Measurements from ENCODE around the gene CEACAM16.

CEACAM16 gene

DNA sequence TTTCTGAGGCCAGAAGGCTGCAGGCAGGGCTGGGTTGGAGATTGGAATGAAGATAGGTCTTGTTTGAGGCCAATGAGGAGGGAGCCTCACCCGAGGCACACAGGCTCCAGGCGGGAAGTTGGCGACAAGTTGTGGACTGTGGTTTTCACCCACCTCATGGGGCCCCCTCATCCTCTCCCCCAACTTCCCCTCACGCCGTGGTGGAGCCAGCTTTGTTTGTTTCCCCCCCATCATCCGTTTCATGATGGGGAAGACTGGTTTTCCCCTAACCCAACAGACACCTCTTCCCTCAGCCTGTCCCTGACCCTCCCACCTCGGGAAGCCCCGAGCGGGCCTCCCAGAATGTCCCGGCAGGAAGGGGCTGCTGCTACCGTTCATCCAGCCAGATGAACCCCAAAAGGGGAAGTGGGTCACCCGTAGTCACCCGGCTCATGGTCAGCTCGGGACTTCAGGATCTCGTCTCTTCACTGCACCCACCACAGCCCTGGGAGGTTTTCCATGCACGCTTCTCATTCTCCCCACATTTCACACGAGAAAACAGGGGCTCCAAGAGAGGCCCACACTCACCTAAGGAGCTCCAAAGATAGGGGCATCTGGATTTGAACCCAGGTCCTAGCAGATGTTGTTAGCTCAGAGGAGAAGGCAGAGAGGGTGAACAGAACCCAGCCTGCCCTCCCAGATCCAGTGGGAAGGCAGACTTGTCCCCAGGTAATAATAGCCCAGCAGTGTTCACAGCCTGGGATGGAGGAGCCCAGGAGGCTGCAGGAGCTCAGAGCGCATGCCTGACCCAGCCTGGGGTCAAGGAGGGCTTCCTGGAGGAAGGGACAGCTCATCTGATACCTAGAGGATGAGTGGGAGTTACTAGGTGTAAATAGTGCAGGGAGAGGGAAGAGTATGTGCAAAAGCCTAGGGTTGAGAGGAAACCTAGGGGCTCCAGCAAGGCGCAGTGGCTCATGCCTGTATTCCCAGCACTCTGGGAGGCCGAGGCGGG, 23.5 kb downstream of the CEACAM16 start:
- Histone ChIP-seq H3K36me3 (ENCODE audit: control insufficient read depth, low read length) (no peaks in the 10 kb centered on the region), H3K9me3 (ENCODE audit: control insufficient read depth, insufficient read depth, low read length) (no peaks in the 10 kb centered on the region), H3K4me2 (ENCODE audit: low read length) (peak overlapping the region; percentile 28), H3K4me1 (ENCODE audit: control insufficient read depth, low read length) (peaks cover 34% of the 10 kb centered on the region), H3K79me2 (ENCODE audit: control insufficient read depth, low read length) (no peaks in the 10 kb centered on the region), H3F3A (ENCODE audit: control insufficient read depth, insufficient read depth) (no peaks in the 10 kb centered on the region), H3K4me3 (ENCODE audit: low read length) (no peak overlapping the region), H3K9me2 (replicated peaks; ENCODE audit: control insufficient read depth, low read length) (no peaks in the 10 kb centered on the region), H3K27me3 (ENCODE audit: control insufficient read depth, low read length) (peaks cover 15% of the 10 kb centered on the region), H4K20me1 (ENCODE audit: control insufficient read depth, insufficient read depth, low read depth, low read length) (no peaks in the 10 kb centered on the region), H3K27ac (ENCODE audit: low read depth, low read length) (no peak overlapping the region)
- TF ChIP-seq CTCF (IDR thresholded peaks at IDR 0.05; ENCODE audit: low read depth, low read length, poor library complexity, severe bottlenecking) (no peak), EZH2phosphoT487 (IDR thresholded peaks at IDR 0.05; ENCODE audit: borderline replicate concordance, low read length) (no peak)

- Histone ChIP-seq H3K27me3 (ENCODE audit: control insufficient read depth, low read length) (peaks cover 15% of the 10 kb centered on the region), H3K79me2 (ENCODE audit: control insufficient read depth, low read length) (no peaks in the 10 kb centered on the region), H3K9me3 (ENCODE audit: control insufficient read depth, insufficient read depth, low read length) (no peaks in the 10 kb centered on the region), H4K20me1 (ENCODE audit: control insufficient read depth, insufficient read depth, low read depth, low read length) (no peaks in the 10 kb centered on the region), H3K4me1 (ENCODE audit: control insufficient read depth, low read length) (peaks cover 42% of the 10 kb centered on the region), H3F3A (ENCODE audit: control insufficient read depth, insufficient read depth) (no peaks in the 10 kb centered on the region), H3K9me2 (replicated peaks; ENCODE audit: control insufficient read depth, low read length) (no peaks in the 10 kb centered on the region), H3K4me3 (ENCODE audit: low read length) (no peak overlapping the region), H3K36me3 (ENCODE audit: control insufficient read depth, low read length) (no peaks in the 10 kb centered on the region), H3K27ac (ENCODE audit: low read depth, low read length) (no peak overlapping the region), H3K4me2 (ENCODE audit: low read length) (no peak overlapping the region)
- TF ChIP-seq CTCF (IDR thresholded peaks at IDR 0.05; ENCODE audit: low read depth, low read length, poor library complexity, severe bottlenecking) (no peak), EZH2phosphoT487 (IDR thresholded peaks at IDR 0.05; ENCODE audit: borderline replicate concordance, low read length) (no peak)
Measured at GRCh38 chr19:44723299-44723951, 24.5 kb downstream of the CEACAM16 start.

DNA sequence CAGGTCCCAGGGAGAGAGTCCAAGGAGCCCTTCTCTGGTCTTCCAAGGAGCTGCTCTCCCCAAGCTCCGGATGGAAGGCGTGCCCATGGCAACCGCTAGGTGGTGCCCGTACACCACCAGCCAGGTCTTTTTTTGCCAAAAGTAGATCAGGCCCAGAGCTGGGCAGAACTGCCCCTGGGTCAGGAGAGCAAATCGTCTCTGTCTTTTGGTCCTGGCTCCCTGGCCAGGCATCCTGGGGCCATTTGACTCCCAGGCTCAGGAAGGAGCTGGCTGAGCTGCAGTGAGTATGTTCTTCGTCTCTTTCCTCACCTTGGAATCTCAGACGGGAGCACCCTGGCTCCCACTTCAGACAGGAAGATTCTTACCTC, 25.0 kb downstream of the CEACAM16 start:
- Histone ChIP-seq H3K4me3 (ENCODE audit: low read length) (no peak overlapping the region), H3K4me1 (ENCODE audit: control insufficient read depth, low read length) (peaks cover 42% of the 10 kb centered on the region), H3F3A (ENCODE audit: control insufficient read depth, insufficient read depth) (no peaks in the 10 kb centered on the region), H3K9me2 (replicated peaks; ENCODE audit: control insufficient read depth, low read length) (no peaks in the 10 kb centered on the region), H3K27me3 (ENCODE audit: control insufficient read depth, low read length) (peaks cover 15% of the 10 kb centered on the region), H3K27ac (ENCODE audit: low read depth, low read length) (no peak overlapping the region), H4K20me1 (ENCODE audit: control insufficient read depth, insufficient read depth, low read depth, low read length) (no peaks in the 10 kb centered on the region), H3K9me3 (ENCODE audit: control insufficient read depth, insufficient read depth, low read length) (no peaks in the 10 kb centered on the region), H3K4me2 (ENCODE audit: low read length) (no peak overlapping the region), H3K36me3 (ENCODE audit: control insufficient read depth, low read length) (no peaks in the 10 kb centered on the region), H3K79me2 (ENCODE audit: control insufficient read depth, low read length) (no peaks in the 10 kb centered on the region)
- no peak for TF ChIP-seq EZH2phosphoT487 (IDR thresholded peaks at IDR 0.05; ENCODE audit: borderline replicate concordance, low read length)
- TF ChIP-seq CTCF (IDR thresholded peaks at IDR 0.05; ENCODE audit: low read depth, low read length, poor library complexity, severe bottlenecking): peak; percentile 97
